Measurements from ENCODE around the gene PPP1R16B. TPM values are rescaled to one million over a fixed set of nuclear protein-coding genes. Genes with fewer than 3 reads are reported as not detected.

PPP1R16B gene
- total and polyA plus RNA-seq, 2 of the 8 experiments (the other 6 are each of a cell fraction or from before 2014, with no cell fraction given): 2.6 to 8.9 TPM

GRCh38 chr20:38831049-38831691 is 25.7 kb downstream of the PPP1R16B start:
- H3K27ac ChIP-seq (ENCODE audit: low read depth, low read length): no peak overlapping the region
- H3K4me3 ChIP-seq (ENCODE audit: extremely low read depth in 1 of 4, insufficient read depth in 2 of 4, low read depth in 3 of 4, low read length in 4 of 4): no peak overlapping the region
- ChIA-PET CTCF (ENCODE audit: partially characterized antibody) (interaction anchor here (0.7 to 1.3 kb wide), 3 partner anchors 25 to 28 kb away, joined by 3 read pairs; no protein-coding TSS in a partner anchor), POLR2A (ENCODE audit: partially characterized antibody) (interaction anchor here (0.5 kb wide), 1 partner anchor 1479 kb away, joined by 3 read pairs; no protein-coding TSS in a partner anchor)
- H2BK12ac ChIP-seq (ENCODE audit: low read depth, low read length): no peak overlapping the region
- H3K4me2 ChIP-seq (ENCODE audit: insufficient read depth in 1 of 2, low read depth in 2 of 2, low read length in 2 of 2): no peak overlapping the region
- DNase-seq (ENCODE audit: low read depth in 1 of 2, low spot score in 2 of 2) (no peak), FAIRE-seq (no peak)
- no peak overlapping the region for H4K91ac ChIP-seq (replicated peaks; ENCODE audit: insufficient read length, low read length)
- 93% methylated on average over 11 of the region's 11 CpGs; no CpG with 5 or more reads in 1 of the 2 experiments for WGBS, 2 experiments (ENCODE audit: extremely low coverage in 1 of 2, insufficient coverage in 1 of 2, insufficient read length in 1 of 2, insufficient replicate concordance in 2 of 2, low coverage in 1 of 2, low lambda C conversion rate in 2 of 2, missing lambda C conversion rate in 1 of 2)
- TF ChIP-seq ZNF274 (IDR thresholded peaks at IDR 0.05; ENCODE audit: borderline replicate concordance, extremely low read depth, low read length): no peak
- TF ChIP-seq EGR1 (IDR thresholded peaks at IDR 0.05; ENCODE audit: borderline replicate concordance, low read depth, low read length): no peak
- no peak for TF ChIP-seq BRCA1 (IDR thresholded peaks at IDR 0.05; ENCODE audit: low read depth, low read length)
- TF ChIP-seq CEBPB (IDR thresholded peaks at IDR 0.05; ENCODE audit: low read depth, low read length): no peak
- TF ChIP-seq NANOG (IDR thresholded peaks at IDR 0.05; ENCODE audit: insufficient read depth, low read depth, low read length, poor library complexity, severe bottlenecking): no peak
- TF ChIP-seq GABPA (IDR thresholded peaks at IDR 0.05; ENCODE audit: borderline replicate concordance, insufficient read depth, low read length): no peak
- no peak for TF ChIP-seq BCL11A (IDR thresholded peaks at IDR 0.05; ENCODE audit: low read depth in 2 of 2, low read length in 2 of 2)
- no peak for TF ChIP-seq POLR2A (IDR thresholded peaks at IDR 0.05; ENCODE audit: control extremely low read depth in 1 of 2, low read depth in 2 of 2, low read length in 2 of 2)
- TF ChIP-seq HDAC6 (IDR thresholded peaks at IDR 0.05; ENCODE audit: low read depth, low read length): no peak
- H2BK20ac ChIP-seq (ENCODE audit: low read length): no peak overlapping the region
- no peak overlapping the region for H3K9ac ChIP-seq (replicated peaks in 1 of 4; ENCODE audit: extremely low read depth in 1 of 4, low read depth in 3 of 4, low read length in 3 of 4)
- no peak overlapping the region for H3K4ac ChIP-seq (replicated peaks; ENCODE audit: insufficient read length, low read depth, low read length)
- H2BK120ac ChIP-seq (replicated peaks; ENCODE audit: low read depth, low read length): no peak overlapping the region
- no peak overlapping the region for H2BK15ac ChIP-seq (ENCODE audit: low read length)
- no peaks in the 10 kb centered on the region for H4K20me1 ChIP-seq (replicated peaks in 1 of 2; ENCODE audit: control insufficient read depth in 1 of 2, insufficient read depth in 2 of 2, low read length in 2 of 2)
- no peak overlapping the region for H3K18ac ChIP-seq (ENCODE audit: extremely low read depth, low read length)
- no peaks in the 10 kb centered on the region; the same call in 1 of the 2 replicates for H3K23me2 ChIP-seq (ENCODE audit: low read depth, low read length)
- no peak overlapping the region for H4K8ac ChIP-seq (ENCODE audit: extremely low read depth, insufficient read depth, low read length)
- no peak overlapping the region for H4K5ac ChIP-seq (ENCODE audit: insufficient read length, low read depth, low read length)
- no peaks in the 10 kb centered on the region for H3K27me3 ChIP-seq (replicated peaks in 1 of 4; ENCODE audit: control insufficient read depth in 3 of 4, extremely low read depth in 1 of 4, insufficient read depth in 3 of 4, low read length in 3 of 4)
- no peaks in the 10 kb centered on the region; the same call in 1 of the 2 replicates for H3K79me1 ChIP-seq (ENCODE audit: low read depth, low read length)
- H3K9me3 ChIP-seq (ENCODE audit: insufficient read depth in 2 of 2, low read depth in 1 of 2, low read length in 1 of 2): no peaks in the 10 kb centered on the region
- H2AFZ ChIP-seq (ENCODE audit: low read length): no peak overlapping the region
- H3K4me1 ChIP-seq (replicated peaks in 1 of 4; ENCODE audit: control insufficient read depth in 3 of 4, insufficient read depth in 4 of 4, low read length in 3 of 4): peaks cover 4 to 11% (median 6%) of the 10 kb centered on the region in 4 experiments; a peak in 4 of 7 replicates
- no peak overlapping the region for H3K14ac ChIP-seq (ENCODE audit: insufficient read length)
- H2BK5ac ChIP-seq (ENCODE audit: low read depth, low read length): no peak overlapping the region
- no peak overlapping the region for H2AK5ac ChIP-seq (ENCODE audit: low read depth, low read length)
- H3K79me2 ChIP-seq (ENCODE audit: control insufficient read depth in 1 of 2, insufficient read depth in 2 of 2, low read length in 2 of 2): no peaks in the 10 kb centered on the region
- H3K56ac ChIP-seq (replicated peaks; ENCODE audit: insufficient read length, low read depth, low read length): no peak overlapping the region
- no peak overlapping the region for H3K23ac ChIP-seq (ENCODE audit: insufficient read length)
- no peaks in the 10 kb centered on the region for H3K36me3 ChIP-seq (ENCODE audit: control insufficient read depth in 2 of 4, insufficient read depth in 4 of 4, low read length in 3 of 4)
